K562 (cell line): ENCODE results near the gene STX18.

Source experiments
- ATF1 ChIP-seq, 2 experiments: fragments of 450-650 bp in 1 of 2; IDR thresholded peaks; 2 replicates each; pipeline ENCODE4 v1.6.1; 2016; ENCODE audit warnings: missing compliant biosample characterization in 1 of 2, missing genetic modification characterization in 1 of 2
- E2F1 ChIP-seq: sonication (generic); formaldehyde crosslinking; IDR thresholded peaks from 2 replicates; pipeline ENCODE4 v1.8.1; 2023; ENCODE audit warnings: mild to moderate bottlenecking, missing genetic modification reagents, moderate library complexity
- FIP1L1 ChIP-seq: fragments of 200-400 bp; formaldehyde crosslinking; IDR thresholded peaks from 2 replicates; pipeline ENCODE4 v1.6.1; 2018; ENCODE audit warnings: mild to moderate bottlenecking, low read depth, low read length; ENCODE audit not compliant: poor library complexity, severe bottlenecking
- FOXJ2 ChIP-seq: fragments of 200-800 bp; sonication (Bioruptor generic); IDR thresholded peaks from 2 replicates; pipeline ENCODE4 v1.6.1; 2016; ENCODE audit warnings: missing genetic modification characterization, missing compliant biosample characterization
- NR3C1 ChIP-seq: sonication (generic); formaldehyde crosslinking; IDR thresholded peaks from 2 replicates; pipeline ENCODE4 v1.8.1; 2022; ENCODE audit warnings: missing genetic modification reagents
- POLR2A ChIP-seq: fragments of 450-650 bp; conservative IDR thresholded peaks from 2 replicates; pipeline ENCODE4 v1.6.1; 2016
- REST ChIP-seq, 2 experiments: fragments of 450-650 bp; formaldehyde crosslinking in 1 of 2; IDR thresholded peaks; 2 replicates each; pipeline versions ENCODE4 v1.4.0 to v1.6.1; 2014 to 2020; ENCODE audit warnings: mild to moderate bottlenecking in 2 of 2, borderline replicate concordance in 1 of 2, low read depth in 1 of 2
- SPI1 ChIP-seq: IDR thresholded peaks from 2 replicates; pipeline ENCODE4 v1.6.1; 2011; ENCODE audit warnings: low read depth, low read length, control low read depth, borderline replicate concordance
- YY1 ChIP-seq, 3 experiments: IDR thresholded peaks; 2 replicates each; pipeline ENCODE4 v1.6.1; 2011; ENCODE audit warnings: low read length in 2 of 3, mild to moderate bottlenecking in 2 of 3, moderate library complexity in 2 of 3, borderline replicate concordance in 1 of 3, control low read depth in 1 of 3, low read depth in 1 of 3; ENCODE audit not compliant: insufficient read depth in 3 of 3, insufficient replicate concordance in 2 of 3, control insufficient read depth in 1 of 3, insufficient read length in 1 of 3; ENCODE audit errors: extremely low read depth in 1 of 3
- ZNF589 ChIP-seq: fragments of 200-800 bp; sonication (Bioruptor generic); IDR thresholded peaks from 2 replicates; pipeline ENCODE4 v1.6.1; 2016; ENCODE audit warnings: low read depth, missing genetic modification characterization, missing compliant biosample characterization
- ZSCAN29 ChIP-seq: fragments of 450-650 bp; IDR thresholded peaks from 2 replicates; pipeline ENCODE4 v1.6.1; 2017
- TF ChIP-seq, protein P1 (sequence below), 3 experiments: IDR thresholded peaks in 2 of 3; conservative IDR thresholded peaks in 1 of 3; 2 replicates each; pipeline ENCODE4 v1.5.1; 2011 to 2012; ENCODE audit warnings: low read length in 3 of 3, mild to moderate bottlenecking in 3 of 3, control low read depth in 2 of 3, improper control_type of control experiment in 1 of 3, inconsistent platforms in 1 of 3, low read depth in 1 of 3, mixed read lengths in 1 of 3, moderate library complexity in 1 of 3; ENCODE audit not compliant: insufficient read depth in 2 of 3

GRCh38 chr4:4459181-4459580 lies 82.7 kb downstream of the STX18 start:
- TF ChIP-seq E2F1 (CRISPR knock-in tag) (no peak), ATF1 (CRISPR knock-in tag; IDR thresholded peaks at IDR 0.05) (no peak), ATF1 (tag; IDR thresholded peaks at IDR 0.05) (no peak), FOXJ2 (no peak), ZSCAN29 (no peak), REST (IDR thresholded peaks at IDR 0.05; ENCODE audit: borderline replicate concordance) (no peak), REST (CRISPR knock-in tag; IDR thresholded peaks at IDR 0.05; ENCODE audit: low read depth) (no peak), NR3C1 (CRISPR knock-in tag) (no peak), FIP1L1 (no peak), ZNF589 (CRISPR knock-in tag) (no peak), YY1 (IDR thresholded peaks at IDR 0.05; ENCODE audit: borderline replicate concordance in 1 of 3, control insufficient read depth in 1 of 3, extremely low read depth in 1 of 3, insufficient read depth in 3 of 3, insufficient read length in 1 of 3, insufficient replicate concordance in 2 of 3, low read depth in 1 of 3, low read length in 2 of 3) (no peak), SPI1 (no peak), POLR2A (no peak)
- TF ChIP-seq, protein P1, sequence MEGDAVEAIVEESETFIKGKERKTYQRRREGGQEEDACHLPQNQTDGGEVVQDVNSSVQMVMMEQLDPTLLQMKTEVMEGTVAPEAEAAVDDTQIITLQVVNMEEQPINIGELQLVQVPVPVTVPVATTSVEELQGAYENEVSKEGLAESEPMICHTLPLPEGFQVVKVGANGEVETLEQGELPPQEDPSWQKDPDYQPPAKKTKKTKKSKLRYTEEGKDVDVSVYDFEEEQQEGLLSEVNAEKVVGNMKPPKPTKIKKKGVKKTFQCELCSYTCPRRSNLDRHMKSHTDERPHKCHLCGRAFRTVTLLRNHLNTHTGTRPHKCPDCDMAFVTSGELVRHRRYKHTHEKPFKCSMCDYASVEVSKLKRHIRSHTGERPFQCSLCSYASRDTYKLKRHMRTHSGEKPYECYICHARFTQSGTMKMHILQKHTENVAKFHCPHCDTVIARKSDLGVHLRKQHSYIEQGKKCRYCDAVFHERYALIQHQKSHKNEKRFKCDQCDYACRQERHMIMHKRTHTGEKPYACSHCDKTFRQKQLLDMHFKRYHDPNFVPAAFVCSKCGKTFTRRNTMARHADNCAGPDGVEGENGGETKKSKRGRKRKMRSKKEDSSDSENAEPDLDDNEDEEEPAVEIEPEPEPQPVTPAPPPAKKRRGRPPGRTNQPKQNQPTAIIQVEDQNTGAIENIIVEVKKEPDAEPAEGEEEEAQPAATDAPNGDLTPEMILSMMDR (IDR thresholded peaks at IDR 0.05 in 2 of 3, conservative IDR thresholded peaks at IDR 0.05 in 1 of 3; ENCODE audit: insufficient read depth in 2 of 3, low read depth in 1 of 3, low read length in 3 of 3): no peak
